ENCODE results near the gene CH25H.
A peak's percentile ranks its signal among the peaks of the same experiment; 100 is the strongest.
"Not testable (repeated sequence)": the region's sequence is repeated elsewhere in the genome, so short reads cannot be mapped to it uniquely, and the experiment has no call there.

CH25H gene

DNA sequence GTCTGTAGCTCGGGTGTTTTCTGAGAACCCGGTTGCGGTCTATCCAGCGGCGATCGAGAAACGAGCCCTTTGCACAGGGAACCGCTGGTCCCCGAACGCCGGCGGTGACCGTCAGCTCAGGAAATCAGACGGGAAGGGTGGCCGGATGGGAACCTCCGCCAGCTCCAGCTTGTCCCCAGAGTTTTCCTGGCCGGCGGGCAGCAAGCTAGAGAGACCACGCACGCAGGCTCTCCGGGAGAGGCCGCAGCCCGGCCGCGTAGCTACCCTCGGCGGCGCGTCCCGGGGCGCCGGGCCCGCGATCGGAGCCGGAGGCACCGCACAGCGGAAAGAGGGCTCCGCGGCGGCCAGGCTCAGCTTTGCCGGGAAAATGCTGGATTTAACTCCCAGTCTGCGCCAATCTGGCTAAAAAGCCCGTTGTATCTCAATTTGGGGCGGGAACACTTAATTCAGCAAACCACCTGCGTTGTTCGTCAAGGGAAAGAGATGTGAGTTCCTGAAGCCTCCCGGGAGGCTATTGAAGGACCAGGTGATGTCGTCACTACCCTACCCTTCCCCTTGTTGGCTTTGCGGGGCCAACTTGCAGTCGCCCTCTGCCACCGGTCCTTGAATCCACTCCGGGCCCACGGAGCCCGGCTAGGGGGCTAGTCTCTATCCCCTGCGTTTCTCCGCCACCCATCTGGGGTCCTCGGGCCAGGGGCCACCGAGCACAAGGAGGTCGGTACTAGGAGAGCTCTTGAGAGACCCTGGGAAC lies 859 bp upstream of the CH25H start:
- in situ Hi-C loops (cut with HindIII; ENCODE audit: low pct_ligation_motif_present, low pct_unique_long_range_greater_than_20kb, low sequenced_read_pairs) = loop anchor here (25.0 kb wide), 1 partner anchor 196 kb away; no protein-coding TSS in a partner anchor
- DNase-seq = peak; percentile 26

DNA sequence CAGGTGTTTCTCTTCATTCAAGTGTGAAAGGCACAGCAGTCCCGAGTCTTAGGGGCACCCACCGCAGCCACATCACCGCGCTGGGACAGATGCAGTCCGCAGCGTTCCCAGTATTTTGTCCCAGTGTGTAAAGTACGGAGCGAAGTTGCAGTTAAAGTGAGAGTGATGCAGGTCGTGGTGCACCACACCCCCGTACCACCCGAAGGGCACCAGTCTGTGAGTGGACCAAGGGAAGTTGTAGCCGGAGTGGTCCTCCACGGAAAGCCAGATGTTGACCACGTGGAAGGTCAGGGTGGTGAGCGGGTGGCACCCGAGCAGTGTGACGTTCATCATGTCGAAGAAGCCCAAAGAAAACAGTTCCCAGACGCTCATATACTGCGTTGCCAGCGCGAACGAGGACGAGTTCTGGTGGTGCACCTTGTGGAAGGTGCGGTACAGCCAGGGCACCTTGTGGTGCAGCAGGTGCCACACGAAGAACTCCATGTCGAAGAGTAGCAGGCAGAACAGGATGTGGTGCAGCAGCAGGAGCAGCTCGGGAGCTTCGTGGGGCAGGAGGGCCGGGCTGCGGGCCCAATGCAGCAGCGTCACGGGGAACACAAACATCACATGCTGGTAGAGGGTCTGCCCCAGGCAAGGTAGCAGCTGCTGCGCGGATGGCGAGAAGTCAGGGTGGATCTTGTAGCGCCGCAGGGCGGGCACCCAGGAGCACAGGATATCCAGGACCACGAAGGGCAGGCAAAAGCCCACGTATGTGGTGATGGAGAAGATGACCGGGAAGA lies 526 bp downstream of the CH25H start:
- DNase-seq = no peak
- in situ Hi-C loops (cut with HindIII; ENCODE audit: low pct_ligation_motif_present, low pct_unique_long_range_greater_than_20kb, low sequenced_read_pairs) = loop anchor here (25.0 kb wide), 1 partner anchor 194 kb away; no protein-coding TSS in a partner anchor

DNA sequence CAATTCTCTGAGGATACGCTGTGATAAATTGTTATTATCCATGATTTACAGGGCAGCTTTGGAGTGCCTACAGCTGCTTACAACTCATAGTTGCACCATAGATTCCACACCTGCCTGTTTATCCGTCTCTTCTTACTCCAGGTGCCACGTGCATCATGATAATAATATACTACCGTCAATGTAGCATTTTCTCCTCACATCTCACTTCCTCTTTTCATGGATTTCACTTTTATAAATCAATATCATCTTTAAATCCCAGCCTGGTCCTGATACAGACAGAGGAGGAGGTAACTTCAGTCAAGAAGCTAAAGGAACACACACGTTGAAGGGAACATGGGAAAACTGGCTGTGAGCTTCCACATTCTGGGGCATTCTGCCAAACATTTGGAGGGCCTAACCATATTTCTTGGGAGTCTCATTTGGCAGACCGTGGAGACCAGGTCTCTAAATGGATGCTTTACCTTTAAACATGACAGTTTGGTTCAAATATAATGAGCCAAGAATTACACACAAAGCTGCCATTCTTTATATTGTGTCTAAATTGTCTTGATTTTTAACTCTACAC lies 2.4 kb downstream of the CH25H start:
- in situ Hi-C loops (cut with HindIII; ENCODE audit: low pct_ligation_motif_present, low pct_unique_long_range_greater_than_20kb, low sequenced_read_pairs) = loop anchor here (25.0 kb wide), 1 partner anchor 192 kb away; no protein-coding TSS in a partner anchor
- no peak for DNase-seq

DNA sequence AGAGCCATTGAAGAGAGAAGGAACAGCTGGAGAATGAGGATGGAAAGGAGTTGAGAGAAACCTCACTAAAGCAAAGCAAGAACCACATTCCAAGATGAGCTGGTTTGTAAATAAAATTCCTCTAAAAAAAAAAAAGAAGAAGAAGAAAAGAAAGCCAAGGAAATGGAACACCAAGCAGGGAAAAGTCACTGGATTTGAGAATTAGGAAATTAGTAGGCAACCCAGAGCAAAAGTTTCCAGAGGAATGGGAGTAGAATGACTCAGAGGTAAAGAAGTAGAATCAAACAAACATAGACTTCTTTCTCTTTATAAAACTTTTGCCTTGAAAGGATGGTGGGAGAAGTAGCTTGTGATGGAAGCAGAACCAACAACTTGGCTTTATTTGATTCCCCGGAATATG lies 3.9 kb downstream of the CH25H start:
- in situ Hi-C loops (cut with HindIII; ENCODE audit: low pct_ligation_motif_present, low pct_unique_long_range_greater_than_20kb, low sequenced_read_pairs) = loop anchor here (25.0 kb wide), 1 partner anchor 191 kb away; no protein-coding TSS in a partner anchor
- no peak for DNase-seq

DNA sequence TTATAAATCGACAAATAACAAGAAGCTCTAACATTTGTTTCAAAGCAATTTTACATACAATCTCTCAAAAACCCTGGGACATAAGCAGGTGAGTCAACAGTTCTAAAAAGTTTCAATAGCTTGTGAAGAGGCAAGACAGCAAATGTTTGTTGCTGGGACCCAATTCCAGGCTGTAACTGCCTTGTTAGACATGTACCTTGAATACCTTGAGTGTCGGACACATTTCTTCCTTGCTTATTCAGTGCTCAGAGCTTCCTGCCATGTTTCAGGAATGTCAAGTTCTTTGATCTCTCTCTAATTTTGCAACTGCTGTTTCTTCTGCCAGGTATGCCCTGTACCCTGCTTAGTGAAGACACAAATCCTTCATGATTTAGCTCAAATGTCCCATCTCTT lies 5.1 kb downstream of the CH25H start:
- in situ Hi-C loops (cut with HindIII; ENCODE audit: low pct_ligation_motif_present, low pct_unique_long_range_greater_than_20kb, low sequenced_read_pairs) = loop anchor here (25.0 kb wide), 1 partner anchor 190 kb away; no protein-coding TSS in a partner anchor
- DNase-seq = no peak

DNA sequence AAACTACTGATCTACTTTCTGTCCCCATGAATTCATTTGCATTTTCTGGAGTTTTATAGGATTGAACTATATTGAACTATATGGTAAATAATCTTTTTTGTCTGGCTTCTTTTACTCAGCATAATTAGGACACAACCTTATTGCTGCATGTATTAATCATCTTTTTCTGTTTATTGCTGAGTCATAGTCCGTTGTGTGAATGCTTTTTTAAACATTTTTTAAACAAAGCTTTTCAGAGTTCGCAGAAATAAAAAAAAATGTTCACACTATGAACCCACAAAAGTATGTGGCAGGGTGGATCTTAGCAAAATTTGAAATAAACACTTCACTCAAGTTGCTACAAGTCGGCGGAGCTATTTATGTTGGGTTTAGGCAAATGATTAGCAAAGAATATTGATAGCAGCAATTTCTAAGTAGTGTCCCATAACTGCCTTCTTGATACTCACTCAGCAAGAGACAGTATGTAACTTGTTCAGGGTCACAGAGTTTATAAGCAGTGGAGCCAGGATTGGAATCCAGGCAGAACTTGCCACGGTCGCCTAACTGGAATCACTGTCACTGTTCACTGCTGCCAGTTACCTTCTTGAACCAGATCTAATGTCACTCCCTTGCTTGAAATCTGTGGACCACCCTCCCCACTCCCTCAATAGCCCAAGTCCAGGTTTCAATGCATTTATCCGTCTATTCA lies 5.6 kb downstream of the CH25H start:
- in situ Hi-C loops (cut with HindIII; ENCODE audit: low pct_ligation_motif_present, low pct_unique_long_range_greater_than_20kb, low sequenced_read_pairs) = loop anchor here (25.0 kb wide), 1 partner anchor 189 kb away; no protein-coding TSS in a partner anchor
- DNase-seq = no peak

DNA sequence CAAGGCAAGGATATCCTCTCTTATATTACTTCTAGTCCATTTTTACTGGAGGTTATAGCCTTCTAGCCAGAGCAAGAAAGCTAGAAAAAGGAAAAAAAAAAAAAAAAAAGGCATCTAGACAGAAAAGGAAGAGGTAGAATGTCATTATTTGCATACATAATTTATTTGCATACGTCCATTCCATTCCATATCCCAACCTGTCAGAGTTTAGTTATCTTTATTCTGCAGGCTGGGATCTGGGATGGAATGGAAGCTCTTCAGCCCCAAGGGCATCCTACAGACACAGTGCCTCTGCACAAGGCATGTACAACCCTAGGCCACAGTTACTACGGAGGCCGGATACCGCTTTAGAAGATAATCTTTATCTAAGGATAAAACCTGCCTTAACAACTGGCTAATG lies 9.6 kb downstream of the CH25H start:
- DNase-seq = no peak
- in situ Hi-C loops (cut with HindIII; ENCODE audit: low pct_ligation_motif_present, low pct_unique_long_range_greater_than_20kb, low sequenced_read_pairs) = no loop called here

DNA sequence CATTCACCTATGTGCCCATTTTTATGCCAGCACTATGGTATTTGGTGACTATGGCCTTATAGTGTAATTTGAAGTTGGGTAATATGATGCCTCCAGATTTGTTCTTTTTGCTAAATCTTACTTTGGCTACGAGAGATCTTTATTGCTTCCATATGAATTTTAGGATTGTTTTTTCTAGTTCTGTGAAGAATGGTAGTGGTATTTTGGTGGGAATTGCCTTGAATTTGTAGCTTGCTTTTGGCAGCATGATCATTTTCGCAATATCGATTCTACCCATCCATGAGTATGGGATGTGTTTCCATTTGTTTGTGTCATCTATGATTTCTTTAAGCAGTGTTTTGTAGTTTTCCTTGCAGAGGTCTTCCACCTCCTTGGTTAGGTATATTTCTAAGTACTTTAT lies 15.8 kb downstream of the CH25H start:
- DNase-seq; in situ Hi-C loops (cut with HindIII; ENCODE audit: low pct_ligation_motif_present, low pct_unique_long_range_greater_than_20kb, low sequenced_read_pairs): not testable (repeated sequence)

DNA sequence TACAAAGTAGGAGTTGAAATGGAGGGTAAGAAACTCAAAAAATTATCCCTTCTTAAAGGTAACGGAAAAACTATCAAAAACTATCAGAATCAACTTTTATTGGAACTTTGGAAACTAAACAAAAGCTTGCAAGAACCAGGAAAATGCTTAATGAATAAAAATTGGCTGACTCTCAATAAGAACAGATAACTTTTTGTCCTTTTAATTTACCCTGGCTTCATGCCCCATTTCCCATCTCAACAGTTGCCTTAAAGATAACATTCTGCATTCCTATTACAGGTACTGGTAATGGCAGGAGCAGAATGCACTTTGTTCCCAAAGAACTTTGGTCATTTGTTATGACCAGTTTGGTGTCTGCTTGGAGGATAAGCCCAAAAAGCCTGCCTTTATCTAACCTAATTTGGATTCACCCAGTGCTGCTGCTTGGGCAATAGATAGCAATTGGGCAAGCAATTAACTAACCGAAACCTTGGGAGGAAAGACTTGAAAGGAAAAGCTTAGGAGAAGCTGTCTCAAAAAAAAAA lies 17.8 kb downstream of the CH25H start:
- DNase-seq = no peak
- in situ Hi-C loops (cut with HindIII; ENCODE audit: low pct_ligation_motif_present, low pct_unique_long_range_greater_than_20kb, low sequenced_read_pairs) = no loop called here

DNA sequence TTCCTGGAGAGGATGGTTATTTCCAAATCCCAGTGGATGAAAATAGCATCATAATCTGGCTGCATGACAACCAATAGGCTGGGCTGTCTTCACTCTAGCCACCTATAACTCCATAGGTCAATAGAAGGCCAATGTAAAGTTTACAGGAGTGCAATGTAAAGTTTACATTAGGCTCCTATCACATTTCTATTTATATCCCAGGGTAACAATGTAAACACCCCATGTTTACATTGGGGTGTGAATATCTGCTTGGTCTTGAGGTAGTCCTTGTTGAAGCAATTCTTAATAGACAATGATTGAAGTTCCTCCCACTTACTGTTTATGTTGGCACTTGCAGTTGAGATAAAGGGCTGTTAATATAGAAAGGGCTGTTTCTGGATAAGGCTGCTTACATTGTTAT lies 21.5 kb downstream of the CH25H start:
- in situ Hi-C loops (cut with HindIII; ENCODE audit: low pct_ligation_motif_present, low pct_unique_long_range_greater_than_20kb, low sequenced_read_pairs) = no loop called here
- DNase-seq = no peak

DNA sequence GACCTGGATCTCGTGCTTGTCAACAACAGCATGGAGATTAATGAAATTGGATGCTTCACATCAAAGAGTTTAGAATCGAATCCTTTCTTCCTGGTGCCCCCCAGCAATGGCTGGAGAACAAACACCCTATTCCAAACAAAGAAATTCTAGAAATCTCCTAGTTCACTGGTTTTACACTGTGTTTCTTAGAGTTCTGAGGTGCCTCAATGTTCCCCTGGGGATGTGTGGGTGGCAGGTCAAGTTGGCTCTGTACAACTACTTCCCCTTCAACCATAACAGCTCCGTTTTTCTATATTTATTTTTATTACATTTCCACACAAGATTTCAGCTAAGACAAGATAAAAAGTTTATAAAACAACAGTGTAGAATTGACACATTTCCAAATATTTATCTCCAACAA lies 22.5 kb downstream of the CH25H start:
- DNase-seq = no peak
- in situ Hi-C loops (cut with HindIII; ENCODE audit: low pct_ligation_motif_present, low pct_unique_long_range_greater_than_20kb, low sequenced_read_pairs) = no loop called here

DNA sequence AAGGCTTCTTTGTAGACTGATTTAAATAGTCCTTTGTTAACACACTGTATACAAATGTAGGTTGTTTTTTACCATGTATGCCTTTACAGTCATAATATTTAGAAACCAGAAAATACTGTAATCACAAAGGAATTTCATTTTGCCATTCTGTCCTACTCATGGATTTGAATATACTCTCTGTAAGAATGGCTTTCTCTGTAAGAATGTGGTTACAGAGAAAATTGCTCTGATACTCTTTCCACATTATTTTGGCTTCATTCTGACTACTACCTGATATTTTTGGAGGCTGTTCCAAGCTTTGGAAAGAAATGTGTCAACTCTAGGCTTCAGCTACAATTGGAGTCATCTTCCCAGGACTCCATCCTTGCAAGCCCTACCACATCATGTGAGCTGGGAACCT lies 23.5 kb downstream of the CH25H start:
- in situ Hi-C loops (cut with HindIII; ENCODE audit: low pct_ligation_motif_present, low pct_unique_long_range_greater_than_20kb, low sequenced_read_pairs) = no loop called here
- no peak for DNase-seq

DNA sequence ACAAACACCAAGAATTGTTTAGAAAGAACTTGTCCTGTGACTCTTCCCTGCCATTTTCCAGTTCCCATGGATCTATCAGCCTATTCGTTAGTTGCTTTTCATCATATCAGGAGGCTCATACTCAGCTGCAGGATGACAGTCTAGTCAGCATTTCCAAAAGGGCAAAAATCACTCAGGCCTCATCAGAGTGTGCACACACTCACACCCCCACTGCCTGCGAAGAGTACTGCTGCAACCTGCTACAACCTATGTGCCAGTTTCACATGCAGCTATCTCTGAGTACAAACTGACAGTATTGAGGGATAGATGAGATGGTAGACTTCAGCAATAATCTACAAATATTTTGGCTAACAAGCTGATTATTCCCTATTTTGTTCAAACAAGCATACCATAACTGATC lies 24.2 kb downstream of the CH25H start:
- DNase-seq = no peak
- in situ Hi-C loops (cut with HindIII; ENCODE audit: low pct_ligation_motif_present, low pct_unique_long_range_greater_than_20kb, low sequenced_read_pairs) = no loop called here

DNA sequence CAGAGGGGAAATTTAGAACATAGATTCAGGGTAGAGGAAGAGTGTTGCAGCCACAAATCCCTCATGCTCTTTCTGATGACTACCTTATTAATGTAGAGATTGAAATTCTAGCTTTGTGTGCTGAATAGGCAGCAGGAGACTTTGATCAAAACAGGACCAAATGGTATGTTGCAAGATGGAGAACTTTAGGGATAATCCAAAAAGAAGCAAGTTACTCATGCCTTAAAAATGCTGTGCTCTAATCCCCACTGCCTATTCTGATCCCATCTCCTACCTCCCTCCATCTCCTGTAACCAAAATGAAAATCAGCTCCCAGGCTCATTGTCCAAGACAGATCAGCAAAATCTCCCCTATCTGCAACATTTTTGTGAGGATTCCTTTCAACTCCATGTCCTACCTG lies 31.3 kb downstream of the CH25H start:
- no peak for DNase-seq
- in situ Hi-C loops (cut with HindIII; ENCODE audit: low pct_ligation_motif_present, low pct_unique_long_range_greater_than_20kb, low sequenced_read_pairs) = no loop called here

DNA sequence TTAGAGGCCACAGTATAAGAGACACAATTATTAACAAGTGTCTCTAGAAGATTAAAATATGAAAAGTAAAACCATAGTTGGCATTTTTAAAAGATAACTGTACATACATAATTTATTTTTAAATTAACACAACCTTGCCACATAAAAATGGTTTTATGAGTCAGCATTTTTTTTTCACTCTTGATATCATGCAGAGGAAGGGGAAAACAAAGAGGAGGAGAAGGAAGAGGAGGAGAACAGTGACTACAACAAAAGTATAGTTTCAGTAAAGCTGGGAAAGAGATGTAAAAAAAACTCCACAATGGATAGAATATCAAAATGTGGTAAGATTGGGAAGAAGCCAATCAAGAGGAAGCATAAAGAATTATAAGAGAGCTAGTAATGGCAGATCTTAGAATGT lies 34.0 kb downstream of the CH25H start:
- in situ Hi-C loops (cut with HindIII; ENCODE audit: low pct_ligation_motif_present, low pct_unique_long_range_greater_than_20kb, low sequenced_read_pairs) = no loop called here
- DNase-seq = no peak

DNA sequence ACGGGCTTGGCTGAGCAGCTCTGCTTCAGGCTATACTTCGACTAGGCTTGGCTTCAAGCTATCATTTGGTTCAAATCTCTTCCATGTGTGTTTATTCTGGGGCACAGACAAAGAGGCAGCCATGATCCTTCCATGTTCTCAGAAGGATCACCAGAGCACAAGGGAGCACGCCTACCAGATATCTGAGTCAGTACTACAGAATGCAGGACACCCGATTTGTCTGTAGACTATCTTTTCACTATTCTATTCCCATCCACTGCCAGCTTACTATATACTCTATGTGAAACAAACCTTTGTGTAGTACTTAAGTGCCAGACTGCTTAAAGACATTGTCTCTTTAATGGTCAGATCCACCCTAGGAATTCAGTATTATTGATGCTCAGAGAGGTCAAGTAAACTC lies 35.1 kb downstream of the CH25H start:
- DNase-seq = no peak
- in situ Hi-C loops (cut with HindIII; ENCODE audit: low pct_ligation_motif_present, low pct_unique_long_range_greater_than_20kb, low sequenced_read_pairs) = no loop called here

DNA sequence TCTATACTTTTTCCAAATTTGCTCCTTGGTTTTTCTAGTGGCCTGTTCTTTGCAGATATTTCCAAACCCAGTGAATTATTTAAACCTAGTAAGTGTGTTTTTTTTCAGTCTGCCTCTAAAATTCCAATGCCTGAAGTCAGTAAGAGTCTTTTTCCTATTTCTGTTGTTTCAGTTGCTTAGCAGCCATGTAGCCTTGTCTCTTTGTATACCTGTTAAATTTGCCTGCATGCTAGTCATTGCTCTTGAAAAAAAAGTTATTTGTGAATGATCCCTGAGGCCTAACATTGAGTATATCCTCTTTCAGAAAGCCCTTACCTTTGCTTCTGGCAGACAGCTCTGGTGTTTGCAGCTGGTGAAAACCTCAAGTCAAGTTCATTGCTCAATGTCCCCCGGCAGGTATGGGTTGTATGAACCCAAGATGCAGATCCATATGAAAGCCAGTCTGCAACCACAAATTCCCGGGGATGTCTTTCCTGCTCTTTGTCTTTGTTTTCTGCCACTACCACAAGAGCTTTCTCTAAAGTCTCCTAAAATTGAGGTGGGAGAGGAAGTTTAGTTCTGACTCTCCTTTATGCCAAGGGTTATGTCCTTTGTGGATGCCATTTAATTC lies 35.7 kb downstream of the CH25H start:
- no peak for DNase-seq
- in situ Hi-C loops (cut with HindIII; ENCODE audit: low pct_ligation_motif_present, low pct_unique_long_range_greater_than_20kb, low sequenced_read_pairs) = no loop called here

DNA sequence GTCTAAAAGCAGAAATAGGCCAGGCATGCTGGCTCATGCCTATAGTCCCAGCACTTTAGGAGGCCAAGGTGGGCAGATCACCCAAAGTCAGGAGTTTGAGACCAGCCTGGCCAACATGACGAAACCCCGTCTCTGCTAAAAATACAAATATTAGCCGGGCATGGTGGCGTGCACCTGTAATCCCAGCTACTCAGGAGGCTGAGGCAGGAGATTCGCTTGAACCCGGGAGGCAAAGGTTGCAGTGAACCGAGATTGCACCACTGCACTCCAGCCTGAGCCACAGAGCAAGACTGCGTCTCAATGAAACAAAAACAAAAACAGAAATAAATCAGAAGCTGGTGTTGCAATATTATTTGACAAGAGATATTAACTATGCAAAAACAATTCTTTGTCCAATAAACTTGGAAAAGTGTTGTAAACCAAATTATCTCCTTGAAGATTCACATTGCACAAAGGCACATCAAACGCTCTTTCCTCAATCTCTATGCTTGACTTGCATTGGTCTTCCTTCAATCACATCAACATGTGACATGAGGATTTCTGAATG lies 38.7 kb downstream of the CH25H start:
- DNase-seq; in situ Hi-C loops (cut with HindIII; ENCODE audit: low pct_ligation_motif_present, low pct_unique_long_range_greater_than_20kb, low sequenced_read_pairs): not testable (repeated sequence)

Data from ACHN (cell line).